ENCODE measurements around the gene PHRF1. TPM values are rescaled to one million over a fixed set of nuclear protein-coding genes. Genes with fewer than 3 reads are reported as not detected.

Gene PHRF1
- total and polyA plus RNA-seq, 9 of the 15 experiments (the other 6 are each of a cell fraction or from before 2014, with no cell fraction given) = 0.07 to 37.2 (median 7.7) TPM

GRCh38 chr11:575313-575995, 816 bp upstream of the PHRF1 start (continued):
- TF ChIP-seq MGA (IDR thresholded peaks at IDR 0.05) (peak; percentile 58; the same call in 1 of the 2 replicates), MAZ (CRISPR knock-in tag; conservative IDR thresholded peaks at IDR 0.05 in 1 of 2, IDR thresholded peaks at IDR 0.05 in 1 of 2) (peak in 1 of 2 experiments; percentile 51; a peak in 1 of 4 replicates), ID3 (CRISPR knock-in tag; IDR thresholded peaks at IDR 0.05) (no peak), ID3 (tag; IDR thresholded peaks at IDR 0.05) (no peak), ZNF766 (CRISPR knock-in tag; conservative IDR thresholded peaks at IDR 0.05) (no peak), MYC (IDR thresholded peaks at IDR 0.05; ENCODE audit: low read depth, low read length) (no peak; the same call in 1 of the 2 replicates), MYC (CRISPR knock-in tag; IDR thresholded peaks at IDR 0.05; ENCODE audit: borderline replicate concordance, low read depth) (no peak), ESRRB (CRISPR knock-in tag; IDR thresholded peaks at IDR 0.05; ENCODE audit: borderline replicate concordance) (no peak), MEIS2 (IDR thresholded peaks at IDR 0.05; ENCODE audit: partially characterized antibody) (no peak), DPF2 (IDR thresholded peaks at IDR 0.05) (no peak), U2AF1 (optimal IDR thresholded peaks at IDR 0.05; ENCODE audit: low read depth, low read length) (no peak), ZNF436 (CRISPR knock-in tag; IDR thresholded peaks at IDR 0.05) (no peak), CLOCK (CRISPR knock-in tag; IDR thresholded peaks at IDR 0.05; ENCODE audit: borderline replicate concordance) (no peak)

Data from K562 (cell line).